Tibial nerve (tissue), 4 donors: ENCODE measurements around the gene TENM3. TPM values are rescaled to one million over a fixed set of nuclear protein-coding genes. Genes with fewer than 3 reads are reported as not detected.

Source experiments
- DNase-seq, 2 donors: peaks; one replicate each; pipeline ENCODE4 v3.0.0-alpha.2; 2019; ENCODE audit warnings: low spot score in 2 of 2
- H3K27ac ChIP-seq, 4 donors: fragments of 200-600 bp; sonication (generic) in 3 of 4; one replicate each; pipeline ENCODE4 v1.5.1; 2017 to 2019; ENCODE audit warnings: mild to moderate bottlenecking in 1 of 4
- H3K27me3 ChIP-seq, 2 donors: fragments of 200-600 bp; sonication (generic) in 1 of 2; one replicate each; pipeline versions ENCODE4 v1.5.1 to v1.6.0; 2017 to 2019
- H3K36me3 ChIP-seq, 3 donors: fragments of 200-600 bp; sonication (generic); one replicate each; pipeline ENCODE4 v1.5.1; 2018 to 2019
- H3K4me1 ChIP-seq, 4 donors: fragments of 200-600 bp; sonication (generic) in 3 of 4; one replicate each; pipeline ENCODE4 v1.5.1; 2017 to 2019
- H3K4me3 ChIP-seq, 4 donors: fragments of 200-600 bp; sonication (generic) in 3 of 4; one replicate each; pipeline ENCODE4 v1.5.1; 2017 to 2019; ENCODE audit warnings: mild to moderate bottlenecking in 1 of 4, moderate library complexity in 1 of 4
- H3K9me3 ChIP-seq, 4 donors: fragments of 200-600 bp; sonication (generic) in 3 of 4; one replicate each; pipeline ENCODE4 v1.5.1; 2017 to 2019
- CTCF ChIP-seq, 5 experiments: fragments of 200-600 bp in 3 of 5; fragments of 450-650 bp in 2 of 5; sonication (generic) in 3 of 5; IDR thresholded peaks; one replicate each; pipeline ENCODE4 v1.5.1; 2016 to 2019; ENCODE audit warnings: antibody characterized with exemption in 5 of 5, mild to moderate bottlenecking in 3 of 5, moderate library complexity in 2 of 5
- EP300 ChIP-seq, 2 donors: sonication (generic); formaldehyde crosslinking; IDR thresholded peaks; one replicate each; pipeline ENCODE4 v1.6.1; 2017; ENCODE audit warnings: antibody characterized with exemption in 2 of 2, mild to moderate bottlenecking in 1 of 2
- POLR2A ChIP-seq, 2 donors: fragments of 450-650 bp; IDR thresholded peaks; one replicate each; pipeline ENCODE4 v1.6.1; 2017; ENCODE audit warnings: antibody characterized with exemption in 2 of 2, mild to moderate bottlenecking in 2 of 2, moderate library complexity in 2 of 2
- WGBS, 2 donors: methylation state at CpG; one replicate each; pipeline ENCODE4 v1.1.5; 2018; 5-methylcytosine and 5-hydroxymethylcytosine counted together
- total RNA-seq, 4 donors: library from RNA; depleted of rRNA; stranded (reverse); fragments of >200 nt; gene quantifications; one replicate each; pipeline ENCODE4 v1.1.0, GENCODE V29; 2016

The TENM3 gene
- total RNA-seq, 4 donors from 2014 or later: 19.0 to 60.5 (median 29.4) TPM

- H3K4me3 ChIP-seq: no peak overlapping the region
- no peak overlapping the region for H3K27ac ChIP-seq
- H3K4me1 ChIP-seq: no peaks in the 10 kb centered on the region
- no peaks in the 10 kb centered on the region for H3K9me3 ChIP-seq
- no peak for DNase-seq
- H3K36me3 ChIP-seq: no peaks in the 10 kb centered on the region
- 75 to 76% methylated on average over 3 of the region's 3 CpGs for WGBS, 2 donors
- no peaks in the 10 kb centered on the region for H3K27me3 ChIP-seq
- TF ChIP-seq EP300 (IDR thresholded peaks at IDR 0.05): no peak
- TF ChIP-seq CTCF (IDR thresholded peaks at IDR 0.05): no peak
Observed at GRCh38 chr4:182831376-182831775, 588.2 kb downstream of the TENM3 start.

- Histone ChIP-seq H3K27me3 (no peaks in the 10 kb centered on the region), H3K27ac (peak overlapping the region in 1 of 4 donors; percentile 59), H3K4me1 (no peaks in the 10 kb centered on the region), H3K4me3 (no peak overlapping the region), H3K36me3 (no peaks in the 10 kb centered on the region), H3K9me3 (no peaks in the 10 kb centered on the region)
- no peak for TF ChIP-seq POLR2A (IDR thresholded peaks at IDR 0.05)
- TF ChIP-seq EP300 (IDR thresholded peaks at IDR 0.05): peak in 1 of 2 donors; percentile 36
- no peak for DNase-seq
- WGBS, 2 donors: 41 to 49% methylated on average over 2 of the region's 3 CpGs
Observed at GRCh38 chr4:182832352-182833120, 589.3 kb downstream of the TENM3 start.

GRCh38 chr4:182835006-182835740 is 592.0 kb downstream of the TENM3 start:
- Histone ChIP-seq H3K4me1 (no peaks in the 10 kb centered on the region), H3K27ac (no peak overlapping the region), H3K27me3 (no peaks in the 10 kb centered on the region), H3K36me3 (no peaks in the 10 kb centered on the region), H3K4me3 (no peak overlapping the region), H3K9me3 (no peaks in the 10 kb centered on the region)
- TF ChIP-seq POLR2A (IDR thresholded peaks at IDR 0.05): no peak
- TF ChIP-seq CTCF (IDR thresholded peaks at IDR 0.05): no peak
- no peak for TF ChIP-seq EP300 (IDR thresholded peaks at IDR 0.05)
- DNase-seq: no peak
- WGBS, 2 donors: 76 to 84% methylated on average over 26 of the region's 26 CpGs

GRCh38 chr4:182837831-182838230 is 594.6 kb downstream of the TENM3 start:
- no peak for DNase-seq
- Histone ChIP-seq H3K27ac (no peak overlapping the region), H3K36me3 (no peaks in the 10 kb centered on the region), H3K27me3 (no peaks in the 10 kb centered on the region), H3K4me1 (no peaks in the 10 kb centered on the region), H3K4me3 (no peak overlapping the region), H3K9me3 (no peaks in the 10 kb centered on the region)
- TF ChIP-seq POLR2A (IDR thresholded peaks at IDR 0.05): no peak
- no peak for TF ChIP-seq EP300 (IDR thresholded peaks at IDR 0.05)
- 77 to 88% methylated on average over 12 of the region's 12 CpGs for WGBS, 2 donors

GRCh38 chr4:182838535-182838934 is 595.3 kb downstream of the TENM3 start:
- Histone ChIP-seq H3K36me3 (no peaks in the 10 kb centered on the region), H3K27me3 (no peaks in the 10 kb centered on the region), H3K9me3 (no peaks in the 10 kb centered on the region), H3K27ac (no peak overlapping the region), H3K4me3 (no peak overlapping the region), H3K4me1 (no peaks in the 10 kb centered on the region)
- DNase-seq: no peak
- WGBS, 2 donors: 59 to 71% methylated on average over 10 of the region's 10 CpGs
- TF ChIP-seq POLR2A (IDR thresholded peaks at IDR 0.05) (no peak), EP300 (IDR thresholded peaks at IDR 0.05) (no peak), CTCF (IDR thresholded peaks at IDR 0.05) (no peak)

GRCh38 chr4:182839256-182839655 is 596.1 kb downstream of the TENM3 start:
- no peaks in the 10 kb centered on the region for H3K4me1 ChIP-seq
- TF ChIP-seq POLR2A (IDR thresholded peaks at IDR 0.05): no peak
- TF ChIP-seq CTCF (IDR thresholded peaks at IDR 0.05): no peak
- TF ChIP-seq EP300 (IDR thresholded peaks at IDR 0.05): no peak
- no peaks in the 10 kb centered on the region for H3K36me3 ChIP-seq
- no peaks in the 10 kb centered on the region for H3K27me3 ChIP-seq
- WGBS, 2 donors: 94 to 95% methylated on average over 6 to 9 of the region's 9 CpGs
- no peak for DNase-seq
- no peaks in the 10 kb centered on the region for H3K9me3 ChIP-seq
- H3K4me3 ChIP-seq: no peak overlapping the region
- no peak overlapping the region for H3K27ac ChIP-seq
